GM19099 (cell line): ENCODE data around the gene OTOP3.

Source experiments
- POLR2A ChIP-seq: IDR thresholded peaks from 3 replicates; pipeline ENCODE4 v1.6.1; 2011; ENCODE audit warnings: low read depth; ENCODE audit not compliant: insufficient read length; ENCODE audit errors: extremely low read depth

OTOP3 gene

DNA sequence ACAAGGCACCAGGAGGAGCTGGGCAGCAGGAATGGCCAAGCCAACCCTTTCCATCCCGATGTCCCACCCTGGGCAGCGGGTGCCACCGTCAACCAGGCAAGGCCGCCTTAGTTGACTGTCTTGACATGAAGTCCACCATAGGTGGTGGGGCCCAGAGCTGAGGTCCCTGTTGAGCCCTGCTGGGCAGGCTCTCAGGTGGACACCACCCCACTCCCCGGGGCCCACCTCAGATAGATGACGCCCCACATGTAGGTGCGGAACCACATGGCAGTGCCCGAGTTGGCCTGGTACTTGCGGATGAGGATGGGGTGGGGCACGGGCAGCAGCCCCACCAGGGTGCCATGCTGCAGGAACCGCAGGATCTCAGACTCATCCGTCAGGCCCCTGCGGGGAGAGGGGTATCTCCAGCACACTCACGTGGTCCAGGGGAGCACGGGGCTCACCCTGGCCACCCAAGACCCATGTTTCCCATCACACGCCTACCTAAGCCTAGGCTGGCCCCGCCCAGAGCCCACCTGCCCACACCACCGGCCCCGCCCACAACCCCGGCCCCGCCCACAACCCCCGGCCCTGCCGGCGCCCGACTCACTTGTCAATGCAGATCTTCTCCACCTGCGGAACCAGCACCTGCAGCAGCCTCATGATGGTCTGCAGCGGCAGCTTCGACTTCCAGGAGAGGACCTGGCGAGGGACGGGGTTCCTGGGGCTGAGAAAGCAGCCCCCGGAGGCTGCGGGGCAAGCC is 16.2 kb downstream of the OTOP3 start:
- TF ChIP-seq POLR2A = no peak

DNA sequence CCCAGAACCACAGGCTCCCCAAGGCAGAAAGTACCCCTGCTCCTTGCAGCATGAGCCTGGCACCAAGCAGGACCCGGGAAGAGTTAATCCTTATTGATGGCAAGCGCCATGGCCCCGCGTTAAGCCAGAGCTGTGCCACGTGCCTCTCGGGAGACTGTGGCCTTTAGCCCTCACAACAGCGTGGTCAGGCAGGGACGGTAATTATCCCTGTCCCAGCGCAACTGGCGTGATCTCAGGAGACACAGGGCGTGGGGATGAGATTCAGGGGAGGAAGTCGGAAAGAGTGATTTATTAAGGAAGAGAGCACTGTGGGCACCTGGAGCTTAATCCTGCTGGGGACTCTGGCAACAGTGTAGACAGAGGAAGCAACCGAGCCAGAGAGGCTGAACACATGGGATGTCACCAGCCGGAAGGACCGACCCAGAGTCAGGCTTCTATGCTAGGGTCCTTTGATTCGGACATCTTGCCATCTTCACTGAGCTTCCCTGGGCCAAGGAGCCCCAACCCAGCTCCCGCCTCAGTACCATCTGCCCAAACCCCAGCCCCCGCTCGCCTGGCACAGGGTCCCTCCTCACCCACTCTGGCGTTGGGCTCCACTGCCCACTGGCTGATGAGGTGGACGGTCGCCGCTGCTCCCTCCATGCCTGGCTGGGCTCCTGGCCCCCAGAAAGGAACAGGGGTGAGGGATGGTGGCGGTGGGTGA is 16.9 kb downstream of the OTOP3 start:
- no peak for TF ChIP-seq POLR2A

DNA sequence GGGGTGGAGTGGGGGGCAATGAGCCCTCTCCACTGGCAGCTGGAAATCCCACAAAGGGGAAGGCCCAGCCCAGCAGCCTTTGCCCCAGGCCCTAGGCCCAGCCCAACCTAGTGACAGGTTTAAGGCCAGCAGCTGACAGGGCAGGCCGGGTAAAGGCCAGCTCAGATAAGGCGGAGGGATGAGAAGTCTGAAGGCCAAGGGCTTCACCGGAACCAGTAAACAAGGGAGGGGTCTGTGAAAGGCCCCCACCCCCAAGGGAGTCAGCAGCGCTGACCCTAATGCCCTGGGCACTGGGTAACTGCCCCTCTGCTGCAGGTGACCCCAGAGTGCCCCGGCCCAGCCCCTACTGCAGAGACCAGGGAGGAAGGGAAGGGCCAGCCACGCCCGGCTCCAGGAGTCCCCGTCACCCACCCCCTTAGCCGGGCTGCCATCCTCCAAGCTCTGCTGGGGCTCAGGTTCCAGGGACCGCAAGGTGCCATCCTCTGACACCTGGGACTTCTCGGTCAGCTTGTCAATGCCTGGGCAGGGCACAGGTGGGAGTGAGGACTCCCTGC is 17.5 kb downstream of the OTOP3 start:
- no peak for TF ChIP-seq POLR2A

DNA sequence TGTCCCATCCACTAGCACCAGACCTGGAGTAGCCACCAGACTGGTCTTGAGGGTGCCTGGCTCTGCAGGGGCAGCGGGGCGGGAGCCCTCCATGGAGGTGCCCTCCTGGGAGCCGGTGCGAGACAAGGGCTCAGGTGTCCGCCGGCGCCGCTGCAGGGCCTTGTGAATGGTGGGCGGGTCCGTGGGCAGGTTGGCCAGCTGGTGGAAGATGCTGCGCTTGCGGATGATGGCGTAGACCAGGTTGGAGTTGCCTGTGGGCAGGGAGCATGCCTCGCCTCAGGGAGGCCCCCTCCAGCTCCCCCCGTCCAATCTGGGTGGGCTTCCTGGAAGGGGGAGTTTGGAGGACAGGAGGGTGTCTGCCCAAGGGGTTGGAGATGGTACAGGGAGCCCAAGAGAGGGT is 18.4 kb downstream of the OTOP3 start:
- TF ChIP-seq POLR2A = no peak

DNA sequence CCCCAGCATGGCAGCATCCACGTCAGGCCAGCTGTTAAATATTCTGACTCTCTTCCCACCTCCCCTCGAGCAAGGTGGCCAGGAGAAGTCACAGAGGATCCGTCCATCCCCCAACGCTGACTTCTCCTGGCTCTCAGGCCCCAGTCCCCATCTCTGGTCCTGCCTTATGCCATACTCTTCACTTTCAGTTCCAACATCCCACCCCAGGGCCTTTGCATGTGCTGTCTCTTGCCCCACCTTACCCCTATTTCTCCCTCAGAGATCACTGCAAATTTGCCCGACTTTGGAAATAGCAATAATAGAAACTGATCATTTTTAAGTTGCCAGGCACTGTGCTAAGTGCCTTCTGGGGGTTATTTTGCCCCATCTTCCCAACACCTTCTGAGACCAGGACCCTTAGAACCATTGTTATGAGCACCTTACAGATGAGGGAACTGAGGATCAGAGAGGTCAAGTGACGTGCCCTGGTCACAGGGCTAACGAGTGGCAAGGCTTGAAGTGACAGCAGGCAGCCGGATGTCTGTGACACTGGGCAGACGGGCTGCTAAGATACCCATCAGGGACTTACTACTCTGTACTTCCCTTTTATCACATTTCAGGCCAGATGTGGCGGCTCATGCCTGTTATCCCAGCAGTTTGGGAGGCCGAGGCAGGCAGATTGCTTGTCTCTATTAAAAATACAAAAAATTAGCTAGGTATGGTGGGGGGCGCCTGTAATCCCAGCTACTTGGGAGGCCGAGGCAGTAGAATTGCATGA is 19.1 kb downstream of the OTOP3 start:
- no peak for TF ChIP-seq POLR2A

DNA sequence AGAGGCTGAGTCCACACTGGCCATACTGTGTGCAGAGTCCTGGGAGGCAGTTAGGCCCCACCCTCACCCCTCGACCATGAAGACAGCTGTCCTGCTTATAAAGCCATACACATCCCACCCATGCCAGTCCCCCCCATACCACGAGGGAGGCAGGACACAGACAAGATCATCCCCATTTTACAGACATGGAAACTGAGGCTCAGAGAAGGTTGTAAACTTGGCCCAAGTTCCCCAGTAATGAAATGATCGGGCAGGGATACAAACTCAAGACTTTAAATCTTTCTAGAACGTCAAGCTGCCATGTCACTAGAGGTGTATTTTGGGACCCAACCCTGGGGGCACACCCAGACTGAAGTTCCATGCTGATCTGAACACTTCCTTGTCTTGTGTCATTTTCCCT is 20.4 kb downstream of the OTOP3 start:
- TF ChIP-seq POLR2A = no peak

DNA sequence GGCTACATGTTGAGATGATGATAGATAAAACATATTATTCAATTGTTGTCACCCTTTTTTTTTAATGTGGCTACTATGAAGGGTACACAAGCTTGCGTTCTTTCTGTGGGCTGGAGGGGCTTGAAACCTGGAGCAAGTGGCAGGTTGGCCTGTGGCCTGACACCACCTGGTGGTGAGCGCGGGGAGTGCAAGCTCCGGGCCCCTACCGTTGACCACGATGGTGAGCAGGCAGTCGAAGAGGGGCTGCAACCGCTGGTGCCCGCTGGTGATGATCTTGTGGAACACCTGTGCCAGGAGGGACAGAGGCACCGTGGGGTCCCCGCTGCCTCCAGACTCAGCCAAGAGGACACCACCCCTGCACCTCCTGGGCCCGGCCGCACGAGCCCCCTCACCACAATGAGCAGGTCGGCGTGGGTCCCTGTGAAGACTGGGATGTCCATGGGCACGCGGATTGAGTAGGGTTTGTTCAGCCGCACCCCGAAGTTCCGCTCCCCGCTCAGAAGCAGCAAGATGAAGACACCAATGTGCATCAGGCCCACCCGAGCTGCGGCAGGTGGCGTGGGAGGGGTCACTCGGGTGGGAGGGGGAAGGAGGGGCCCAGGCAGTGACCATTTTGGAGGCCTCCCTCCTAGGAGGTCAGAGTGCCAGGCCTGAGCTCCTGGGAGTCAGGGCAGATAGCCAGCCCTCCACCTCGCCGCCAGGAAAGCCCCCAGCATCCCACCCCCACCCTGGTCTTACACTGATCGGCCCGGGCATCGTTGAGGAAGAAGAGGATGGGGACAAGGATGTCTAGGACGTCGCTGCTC is 22.4 kb downstream of the OTOP3 start:
- TF ChIP-seq POLR2A = no peak

DNA sequence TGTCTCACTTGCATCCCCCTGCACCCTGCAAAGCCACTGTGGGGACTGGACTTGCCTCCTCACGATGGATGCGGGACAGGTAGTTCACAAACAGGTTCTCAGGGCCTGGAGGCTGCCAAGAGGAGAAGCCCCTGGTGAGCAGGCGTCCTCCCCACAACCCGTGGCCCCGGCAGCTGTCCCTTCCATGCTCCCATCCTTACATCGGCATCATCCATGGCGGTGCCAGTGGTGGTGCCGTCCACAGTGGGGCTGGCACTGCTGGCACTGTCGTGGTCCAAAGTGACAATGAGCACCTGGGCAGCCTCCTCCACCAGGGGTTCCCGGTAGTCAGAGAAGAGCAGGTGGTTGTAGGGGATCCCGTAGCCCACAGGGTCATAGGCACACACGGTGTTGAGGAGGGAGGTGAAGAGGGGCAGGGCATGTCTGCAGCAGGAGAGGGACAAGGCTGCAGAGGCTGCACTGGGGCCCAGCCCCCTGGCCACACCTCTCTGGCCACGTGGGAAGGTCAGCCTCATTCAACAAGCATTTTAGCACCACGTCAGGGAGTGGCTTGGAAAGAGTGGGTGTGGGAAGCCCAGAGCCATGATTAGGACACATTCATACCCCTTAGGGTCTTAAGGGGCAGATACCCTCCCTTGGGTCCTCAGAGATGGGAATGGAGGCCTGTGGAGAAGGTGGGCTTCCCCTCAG is 24.3 kb downstream of the OTOP3 start:
- TF ChIP-seq POLR2A = no peak

DNA sequence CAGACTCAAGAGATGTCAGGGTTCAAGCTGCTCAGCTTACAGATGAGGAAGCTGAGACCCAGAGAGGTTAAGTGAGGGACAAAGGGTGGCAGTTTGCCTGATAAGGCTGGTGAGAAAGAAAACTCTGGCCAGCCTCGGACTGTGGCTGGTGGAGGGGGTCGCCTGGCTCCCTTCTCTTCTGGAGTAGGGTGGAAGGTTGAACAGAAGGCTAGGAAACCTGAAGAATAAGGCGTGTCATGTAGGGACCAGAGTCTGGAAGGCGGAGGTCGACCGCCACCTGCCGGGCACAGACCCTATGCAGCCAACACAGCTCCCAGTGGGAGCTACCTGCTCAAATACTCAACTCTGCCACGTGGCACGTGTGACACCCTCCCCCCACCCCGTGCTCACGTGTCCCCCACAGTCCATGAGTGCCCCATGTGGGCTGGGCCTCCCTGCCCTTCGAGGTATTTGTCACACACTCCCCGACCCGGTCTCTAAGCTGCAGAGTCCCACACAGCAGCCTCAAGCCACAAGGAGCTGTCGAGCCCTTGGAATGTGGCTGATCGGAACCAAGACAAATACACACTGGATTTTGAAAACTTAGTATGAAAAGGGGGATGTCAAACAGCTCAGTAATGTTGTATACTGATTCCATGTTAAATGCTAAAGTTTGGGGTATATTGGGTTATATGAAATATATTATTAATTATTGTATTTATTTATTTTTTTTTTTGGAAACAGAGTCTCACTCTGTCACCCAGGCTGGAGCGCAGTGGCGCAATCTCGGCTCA is 25.1 kb downstream of the OTOP3 start:
- TF ChIP-seq POLR2A = no peak

DNA sequence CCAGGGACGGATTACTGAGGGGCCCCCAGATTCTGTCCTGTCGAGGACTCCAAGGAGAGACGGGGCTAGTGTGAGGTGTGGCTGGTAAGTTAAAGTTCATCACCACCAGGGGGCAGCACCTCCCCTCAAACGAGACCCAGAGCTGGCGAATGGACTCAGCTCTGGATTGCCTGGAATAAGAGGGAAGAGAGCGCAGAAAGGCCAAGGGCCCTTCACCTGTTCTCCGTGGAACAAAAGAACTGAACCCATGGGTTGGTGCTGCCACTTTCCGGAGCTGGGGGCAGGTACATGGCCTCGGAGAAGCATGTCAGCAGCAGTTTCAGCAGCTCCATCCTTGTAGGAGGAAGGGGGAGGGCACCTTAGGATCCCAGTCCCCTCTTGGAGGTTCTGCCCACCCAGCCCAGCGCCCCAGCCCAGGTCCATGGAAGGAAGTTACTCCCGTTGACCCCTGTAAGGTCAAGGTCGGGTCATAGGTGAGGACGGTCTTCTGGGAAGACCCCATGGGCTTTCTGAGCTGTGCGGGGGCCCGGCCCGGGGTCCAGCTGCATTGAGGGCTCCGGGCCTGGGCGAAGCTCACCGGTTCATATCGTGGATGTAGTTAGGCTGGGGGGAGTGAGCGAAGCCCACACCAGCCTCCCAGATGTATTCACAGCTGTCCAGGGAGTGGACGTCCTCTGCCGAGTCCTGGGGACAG is 26.1 kb downstream of the OTOP3 start:
- TF ChIP-seq POLR2A = no peak

DNA sequence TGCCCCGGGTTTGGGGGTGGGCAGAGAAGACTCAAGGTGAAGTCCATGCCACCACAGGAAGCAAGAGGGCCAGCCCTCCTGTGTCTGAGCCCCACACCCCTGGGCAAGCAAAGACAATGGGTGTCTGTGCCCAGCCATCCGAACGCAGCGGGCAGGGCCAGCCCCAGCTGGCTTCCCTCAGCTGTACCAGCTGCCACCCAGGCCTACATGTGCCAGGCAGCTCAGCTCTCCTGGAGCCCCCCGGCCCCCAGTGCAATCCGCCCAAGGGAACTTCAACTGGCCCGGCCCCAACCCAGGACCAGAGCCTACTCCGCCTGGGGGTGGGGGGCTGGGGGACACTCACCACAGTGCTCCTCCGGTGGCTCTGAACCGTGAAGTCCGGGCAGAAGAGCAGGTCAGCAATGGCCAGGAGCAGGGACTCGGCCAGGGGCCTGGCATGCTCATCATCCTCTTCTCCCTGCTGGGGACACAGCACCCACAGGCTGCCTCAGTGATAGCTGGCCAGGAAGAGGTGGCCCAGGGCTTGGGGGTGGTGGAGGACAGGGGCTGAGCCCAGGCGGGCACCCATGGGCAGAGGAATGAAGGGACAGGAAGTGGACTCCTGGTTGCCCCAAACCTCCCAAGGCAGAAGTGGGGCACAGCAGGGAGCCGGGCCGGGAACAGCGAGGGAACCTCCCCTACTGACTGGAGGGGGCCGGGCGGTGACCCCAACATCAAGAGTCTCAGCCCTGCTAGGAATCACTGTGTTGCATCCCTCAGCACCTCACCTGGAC is 27.1 kb downstream of the OTOP3 start:
- no peak for TF ChIP-seq POLR2A

DNA sequence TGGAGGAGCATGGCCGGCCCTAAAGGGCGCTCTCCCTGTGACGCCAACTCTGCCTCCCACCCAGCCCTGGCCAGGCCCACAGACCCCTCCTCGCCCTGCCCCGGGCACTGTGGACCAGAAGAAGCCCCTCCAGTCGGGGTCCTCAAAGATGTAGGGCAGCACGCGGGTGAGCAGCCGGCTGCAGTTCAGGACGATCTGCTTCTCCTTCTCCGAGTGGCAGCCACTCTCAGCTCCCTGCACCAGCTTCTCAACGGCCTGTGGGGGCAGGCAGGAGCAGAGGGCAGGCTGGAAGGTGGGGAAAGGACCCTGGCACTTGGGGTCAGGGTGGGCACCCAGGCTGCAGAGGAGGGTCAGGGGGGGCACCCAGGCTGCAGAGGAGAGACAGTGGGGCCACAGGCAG is 28.0 kb downstream of the OTOP3 start:
- TF ChIP-seq POLR2A = no peak

DNA sequence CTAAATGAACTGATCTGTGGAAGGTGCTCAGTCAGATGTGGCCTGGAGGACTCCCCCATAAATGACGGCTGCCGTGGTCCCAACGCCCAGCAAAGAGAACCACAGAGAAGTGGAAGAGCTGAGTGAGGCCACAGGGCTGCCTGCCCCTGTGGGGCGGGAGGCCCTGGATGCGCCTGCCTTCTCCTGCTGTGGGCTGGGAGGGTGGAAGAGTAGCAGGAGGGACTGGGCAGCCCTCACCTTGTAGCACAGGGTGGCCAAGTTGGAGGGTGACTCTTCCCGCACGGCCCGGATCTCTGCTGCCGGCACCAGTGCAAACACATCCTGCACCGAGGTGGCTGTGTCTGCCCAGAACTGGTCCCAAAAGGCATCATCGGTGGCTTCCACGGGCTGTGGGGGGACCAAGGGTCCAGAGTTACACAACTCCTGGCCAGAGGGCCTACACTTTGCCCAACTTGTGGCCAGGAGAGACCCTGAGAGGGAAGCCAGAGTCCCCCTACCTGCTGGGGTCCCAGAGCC is 28.6 kb downstream of the OTOP3 start:
- no peak for TF ChIP-seq POLR2A
